Central memory CD4-positive, alpha-beta T cell (primary cell): Measurements from ENCODE around the gene CFAP300.
A peak's percentile ranks its signal among the peaks of the same experiment; 100 is the strongest.

Source experiments
- DNase-seq: peaks from one replicate; pipeline ENCODE4 v3.0.0; 2022

CFAP300 gene

DNA sequence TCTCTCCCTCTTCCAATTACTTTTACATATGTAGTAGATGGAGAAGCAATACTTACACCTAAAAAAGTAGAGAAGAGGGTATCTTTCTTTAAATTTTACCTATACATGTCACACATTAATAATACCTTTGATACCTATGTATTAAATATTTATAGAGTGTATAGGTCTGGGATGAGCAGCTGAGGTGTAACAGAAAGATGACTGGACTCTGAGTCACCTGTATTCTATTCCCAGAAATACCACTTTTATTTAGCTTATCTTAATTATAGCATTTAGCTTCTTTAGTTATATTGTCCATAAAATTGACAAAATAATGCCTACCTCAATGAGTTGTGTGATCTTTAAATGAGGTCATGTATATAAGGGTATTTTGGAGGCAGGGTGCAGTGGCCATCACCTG is 32.4 kb downstream of the CFAP300 start:
- no peak for DNase-seq

DNA sequence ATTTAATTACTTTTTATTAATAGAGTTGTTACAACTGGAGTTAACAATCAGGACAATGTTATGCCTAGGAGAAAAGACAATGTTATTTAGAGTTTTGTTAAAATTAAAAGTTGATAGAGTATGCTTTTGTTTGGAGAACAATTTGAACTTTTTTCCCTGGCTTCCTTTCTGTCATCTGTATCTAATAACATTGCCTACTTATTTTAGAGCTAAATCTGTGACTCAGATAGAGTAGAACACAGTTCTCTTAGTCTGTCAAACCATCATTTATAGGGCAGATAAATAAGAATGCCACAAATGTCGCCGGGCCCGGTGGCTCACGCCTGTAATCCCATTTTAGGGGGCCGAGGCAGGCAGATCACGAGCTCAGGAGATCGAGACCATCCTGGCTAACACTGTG is 34.1 kb downstream of the CFAP300 start:
- DNase-seq: no peak

DNA sequence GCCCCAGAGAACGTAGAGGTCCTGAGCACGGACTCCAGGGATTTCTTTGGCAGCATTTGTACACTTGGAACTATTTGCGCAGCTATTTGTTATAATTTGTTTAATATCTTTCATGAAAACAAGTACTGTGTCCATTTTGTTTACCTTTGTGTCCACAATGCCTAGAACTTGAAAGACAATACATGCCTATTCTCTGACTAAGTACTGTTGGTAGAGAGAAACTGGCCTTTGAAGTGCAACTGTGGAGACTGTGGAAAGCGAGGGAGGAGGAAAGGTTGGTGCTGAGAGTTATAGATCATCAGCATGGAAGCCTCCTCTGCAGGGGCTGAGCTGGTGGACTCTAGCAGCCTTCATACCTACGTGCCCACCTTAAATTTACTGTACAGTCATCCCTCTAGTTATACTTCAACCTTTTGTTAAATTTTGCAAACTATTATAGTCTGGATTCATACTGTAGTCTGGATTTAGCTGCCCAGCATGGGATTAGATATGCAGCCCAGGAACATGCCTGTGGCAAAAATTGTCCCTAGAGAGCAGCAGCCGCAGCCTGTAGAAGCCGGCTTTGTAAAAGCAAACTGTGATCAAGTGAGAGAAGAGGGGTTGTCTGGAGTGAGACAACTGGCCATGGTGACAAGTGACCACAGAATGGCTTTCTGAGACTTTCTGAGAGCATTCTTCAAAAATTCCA is 38.8 kb downstream of the CFAP300 start:
- DNase-seq: no peak

DNA sequence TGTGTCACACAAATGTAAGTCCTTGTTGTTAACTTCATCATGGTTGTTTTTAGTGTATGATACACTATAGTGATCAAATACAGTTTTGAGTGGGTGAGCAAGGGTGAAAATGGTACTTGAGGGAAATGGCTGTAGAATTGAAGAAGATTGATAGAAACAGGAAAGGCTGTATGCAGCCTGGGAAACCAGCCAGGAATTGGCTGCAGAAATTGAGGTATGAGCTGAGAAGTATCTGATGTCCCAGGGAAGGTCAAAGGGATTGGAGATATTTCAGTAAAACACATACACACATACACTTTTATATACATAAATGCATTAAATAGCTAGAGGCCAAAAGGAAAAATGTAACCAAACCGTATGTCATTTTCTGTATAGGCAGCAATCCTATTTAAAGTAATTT is 49.9 kb downstream of the CFAP300 start:
- DNase-seq: no peak

- no peak for DNase-seq
These were observed 52.5 kb downstream of the CFAP300 start for GRCh38 chr11:102099755-102100154.

DNA sequence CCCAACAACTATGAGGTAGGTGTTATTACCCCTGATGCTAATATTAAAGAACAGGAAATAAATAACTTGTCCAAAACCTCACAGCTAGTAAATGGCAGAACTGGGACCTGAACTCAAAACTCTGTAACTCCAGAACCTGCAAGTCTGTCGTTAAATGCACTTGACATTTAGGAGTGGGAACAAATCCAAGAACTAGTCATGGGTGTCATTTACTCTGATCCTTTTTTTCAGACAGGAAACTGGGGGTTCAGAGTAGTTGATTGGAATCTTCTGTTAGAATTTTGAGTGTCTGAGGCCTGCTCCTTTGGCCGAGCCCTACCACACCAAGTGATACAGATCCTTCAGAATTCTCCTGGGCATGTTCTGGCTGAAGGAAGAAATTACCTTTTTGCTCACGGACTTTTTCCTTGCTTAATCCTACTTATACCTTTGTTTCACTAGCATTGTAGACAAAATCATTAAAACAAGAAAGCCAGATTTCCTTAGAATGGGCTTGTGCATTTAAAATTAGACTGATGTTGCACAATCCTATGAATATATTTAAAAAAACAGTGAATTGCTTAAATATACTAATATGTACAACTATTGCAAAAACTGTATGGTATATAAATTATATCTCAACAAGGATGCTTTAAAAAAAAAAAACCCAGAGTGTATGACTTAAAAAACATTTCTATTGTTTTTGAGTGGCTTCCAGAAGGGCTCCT is 61.6 kb downstream of the CFAP300 start:
- DNase-seq: no peak

- DNase-seq: peak; percentile 56
These were observed 62.9 kb downstream of the CFAP300 start, which contains the start of gene YAP1 for GRCh38 chr11:102109896-102110760. Gene YAP1 (plus strand): TSS chr11:102110447. CDS start chr11:102110849, 402 bp downstream.

- no peak for DNase-seq
These were observed 63.4 kb downstream of the CFAP300 start for GRCh38 chr11:102110761-102111010.

- peak; percentile 18 for DNase-seq
These were observed 64.0 kb downstream of the CFAP300 start for GRCh38 chr11:102111011-102111786.

DNA sequence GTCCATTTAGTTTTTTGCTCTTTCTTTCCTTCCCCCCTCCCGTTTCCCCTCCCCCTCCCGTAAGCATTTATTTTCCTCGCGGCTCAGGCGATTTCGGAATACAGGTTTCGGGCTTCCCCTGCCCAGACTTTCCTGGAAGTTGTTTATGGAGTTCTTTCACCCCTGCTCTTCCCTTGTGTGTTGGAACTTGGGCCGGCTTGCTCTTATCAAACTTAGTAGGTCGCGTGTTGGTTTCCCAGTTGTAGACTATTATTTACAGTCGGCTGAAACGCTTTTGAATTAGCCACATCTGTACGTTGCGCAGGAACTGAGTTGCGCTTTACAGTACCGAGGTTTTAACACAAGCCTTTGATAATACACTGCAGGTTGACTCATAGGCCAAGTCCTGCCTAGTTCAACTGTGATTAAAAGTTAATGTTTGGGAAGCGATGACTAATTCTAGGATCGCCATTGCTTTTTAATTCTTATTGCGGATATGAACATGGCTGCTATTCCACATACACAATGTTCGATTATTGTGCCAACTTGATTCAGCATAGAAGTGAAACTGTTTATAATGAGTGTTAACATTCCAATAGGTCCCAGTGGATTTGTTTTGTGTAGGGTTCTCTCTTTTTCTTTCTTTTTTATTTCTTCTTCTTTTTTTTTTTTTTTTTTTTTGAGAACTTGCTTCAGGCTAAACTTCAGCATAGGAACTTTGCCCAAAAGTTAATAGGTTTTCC is 64.7 kb downstream of the CFAP300 start:
- DNase-seq: peak; percentile 28

DNA sequence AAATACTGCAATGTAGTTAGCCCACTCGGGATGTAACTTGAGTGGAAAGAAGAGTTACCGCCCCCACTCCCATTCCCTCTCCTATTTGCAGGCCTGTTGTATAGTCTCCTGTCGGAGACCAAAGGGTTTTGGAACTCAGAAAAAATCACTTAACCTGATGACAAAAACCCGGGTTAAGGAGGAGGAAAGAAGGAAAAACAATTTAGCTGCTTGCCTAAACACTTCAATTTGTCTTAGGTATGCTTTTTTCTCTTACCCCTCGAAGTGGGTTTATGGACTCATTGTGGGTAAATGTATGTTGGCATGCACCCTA is 65.2 kb downstream of the CFAP300 start:
- DNase-seq: no peak

DNA sequence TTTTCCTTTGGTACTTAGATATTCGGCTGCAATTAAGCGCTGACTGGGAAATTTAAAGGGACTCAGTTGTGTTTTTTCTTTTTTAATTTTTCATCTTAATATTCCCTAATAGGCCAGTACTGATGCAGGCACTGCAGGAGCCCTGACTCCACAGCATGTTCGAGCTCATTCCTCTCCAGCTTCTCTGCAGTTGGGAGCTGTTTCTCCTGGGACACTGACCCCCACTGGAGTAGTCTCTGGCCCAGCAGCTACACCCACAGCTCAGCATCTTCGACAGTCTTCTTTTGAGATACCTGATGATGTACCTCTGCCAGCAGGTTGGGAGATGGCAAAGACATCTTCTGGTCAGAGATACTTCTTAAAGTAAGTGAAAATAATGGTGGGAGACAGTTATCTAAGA is 66.8 kb downstream of the CFAP300 start:
- DNase-seq: no peak

DNA sequence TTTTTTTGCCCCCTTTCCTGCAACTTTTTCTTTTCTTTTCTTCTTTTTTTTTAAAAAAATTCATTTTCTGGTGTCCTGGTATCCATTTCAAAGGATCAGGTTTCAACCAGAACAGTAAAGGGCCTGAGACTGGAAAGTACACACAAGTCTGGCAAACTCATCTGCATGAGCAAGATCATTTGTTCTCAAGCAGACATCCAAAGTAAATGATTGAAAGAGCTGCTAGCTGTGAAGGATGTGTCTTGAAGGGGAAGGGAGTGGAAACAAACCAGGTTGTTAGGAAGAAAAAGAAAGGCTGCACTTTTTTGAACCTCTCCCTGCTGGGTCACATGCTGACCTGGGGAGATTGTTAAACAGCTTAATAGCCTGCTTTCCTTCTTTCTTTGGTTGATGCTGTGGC is 68.3 kb downstream of the CFAP300 start:
- no peak for DNase-seq

- no peak for DNase-seq
These were observed 69.4 kb downstream of the CFAP300 start for GRCh38 chr11:102116453-102117205.

GRCh38 chr11:102117472-102118113 is 70.4 kb downstream of the CFAP300 start:
- no peak for DNase-seq

- no peak for DNase-seq
These were observed 71.7 kb downstream of the CFAP300 start for GRCh38 chr11:102118937-102119336.

GRCh38 chr11:102119997-102120396 is 72.8 kb downstream of the CFAP300 start:
- no peak for DNase-seq

- no peak for DNase-seq
These were observed 73.3 kb downstream of the CFAP300 start for GRCh38 chr11:102120437-102120973.

- no peak for DNase-seq
These were observed 74.1 kb downstream of the CFAP300 start for GRCh38 chr11:102121329-102121728.
